ENCODE measurements around the gene EDC4. TPM values are rescaled to one million over a fixed set of nuclear protein-coding genes. Genes with fewer than 3 reads are reported as not detected.
A peak's percentile ranks its signal among the peaks of the same experiment; 100 is the strongest.

Gene EDC4
- total RNA-seq, 1 donor from 2014 or later: 51.2 TPM

DNA sequence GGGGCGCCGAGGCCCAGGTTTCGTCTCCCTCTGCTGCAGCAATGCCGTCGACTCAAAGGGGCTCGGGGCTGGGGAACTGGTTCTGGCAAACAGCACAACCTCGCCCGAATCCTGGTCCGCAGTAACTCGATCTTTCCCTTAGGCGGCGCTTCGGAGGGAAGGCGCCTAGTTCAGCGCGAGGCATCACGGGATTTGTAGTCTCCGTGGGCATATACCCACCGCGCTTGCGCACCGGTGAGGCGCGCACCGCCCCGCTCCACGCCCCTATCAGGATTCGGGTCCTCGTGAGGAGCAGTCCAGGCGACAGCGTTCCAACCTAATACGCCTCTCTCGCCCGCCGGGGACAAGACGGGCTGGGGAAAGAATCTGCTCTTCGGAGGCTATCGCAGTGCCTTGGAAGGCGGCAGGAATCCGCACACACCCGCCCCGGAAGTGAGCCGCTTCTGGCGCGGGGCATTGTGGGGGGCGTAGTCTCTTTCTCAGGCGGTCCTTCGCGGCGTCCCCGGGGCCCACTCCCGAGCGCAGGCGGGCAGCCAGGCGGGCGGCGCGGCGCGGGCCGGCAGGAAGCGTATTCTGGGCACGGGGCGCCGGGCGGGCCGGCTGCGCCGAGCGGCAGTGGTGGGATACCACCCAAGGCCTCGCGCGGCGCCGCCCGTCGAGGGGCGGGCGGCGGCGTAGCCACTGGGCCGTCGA, 30.9 kb upstream of the EDC4 start, which contains the start of gene THAP11:
Gene THAP11 (plus strand): TSS at position 505 of the 693 bp plus-strand sequence. CDS start 235 bp downstream, outside the sequence.
- peak; percentile 82 for TF ChIP-seq CTCF (IDR thresholded peaks at IDR 0.05)
- H3K27me3 ChIP-seq (ENCODE audit: low read depth): no peaks in the 10 kb centered on the region
- intact Hi-C loops (cut with DNase I): no loop called here
- H3K9me3 ChIP-seq: no peaks in the 10 kb centered on the region
- peak; percentile 95 for DNase-seq
- H3K27ac ChIP-seq: peak within 1 kb of the TSS; percentile 98
- H3K4me3 ChIP-seq: peak within 1 kb of the TSS; percentile 75
- H3K4me1 ChIP-seq: peaks cover 33% of the 10 kb centered on the region
- H3K36me3 ChIP-seq: no peaks in the 10 kb centered on the region
- peak; percentile 86 to 89 for ATAC-seq

- Histone ChIP-seq H3K9me3 (no peaks in the 10 kb centered on the region), H3K27me3 (ENCODE audit: low read depth) (no peaks in the 10 kb centered on the region), H3K4me1 (peaks cover 37% of the 10 kb centered on the region), H3K36me3 (no peaks in the 10 kb centered on the region), H3K4me3 (peak overlapping the region; percentile 75), H3K27ac (peak overlapping the region; percentile 98)
- ATAC-seq: peak; percentile 30 to 35
- intact Hi-C loops (cut with DNase I): no loop called here
- DNase-seq: peak; percentile 79
- TF ChIP-seq CTCF (IDR thresholded peaks at IDR 0.05): peak; percentile 26
Observed at GRCh38 chr16:67842509-67843342, 30.1 kb upstream of the EDC4 start.

DNA sequence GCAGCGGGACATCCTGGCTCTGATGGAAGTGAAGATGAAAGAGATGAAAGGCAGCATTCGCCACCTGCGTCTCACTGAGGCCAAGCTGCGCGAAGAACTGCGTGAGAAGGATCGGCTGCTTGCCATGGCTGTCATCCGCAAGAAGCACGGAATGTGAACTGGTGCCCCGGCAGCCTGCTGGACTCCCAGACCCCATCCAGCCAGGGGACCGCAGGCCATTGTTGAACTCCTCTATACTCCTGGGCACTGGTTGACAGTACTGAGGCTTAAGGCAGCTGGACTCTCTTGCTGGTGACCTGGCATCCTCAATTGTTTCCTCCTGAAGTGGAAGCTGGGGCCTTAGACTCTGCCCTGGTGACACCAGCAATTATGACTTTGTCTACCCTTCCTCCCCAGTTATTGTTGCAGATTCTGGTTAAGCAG, 29.5 kb upstream of the EDC4 start:
- intact Hi-C loops (cut with DNase I): no loop called here

DNA sequence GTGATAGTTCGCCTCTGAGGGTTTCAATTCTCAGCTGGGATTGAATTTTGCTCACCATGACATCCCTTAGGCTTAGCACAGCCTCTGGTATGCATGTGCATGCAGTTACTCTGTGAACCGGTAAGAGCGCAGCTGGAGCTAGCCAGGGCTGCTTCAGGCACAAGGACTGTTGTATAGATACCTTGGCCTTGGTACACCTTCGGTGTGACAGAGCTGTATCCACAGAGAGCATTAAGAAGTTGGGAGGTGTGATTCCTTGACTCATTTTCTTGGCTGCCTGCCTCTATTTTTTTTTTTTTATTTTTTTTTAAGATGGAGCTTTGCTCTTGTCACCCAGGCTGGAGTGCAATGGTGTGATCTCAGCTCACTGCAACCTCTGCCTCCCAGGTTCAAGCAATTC, 28.4 kb upstream of the EDC4 start:
- Histone ChIP-seq H3K27me3 (ENCODE audit: low read depth) (no peaks in the 10 kb centered on the region), H3K4me3 (peak overlapping the region; percentile 75), H3K4me1 (peaks cover 49% of the 10 kb centered on the region), H3K27ac (no peak overlapping the region), H3K9me3 (no peaks in the 10 kb centered on the region), H3K36me3 (no peaks in the 10 kb centered on the region)
- no peak for TF ChIP-seq CTCF (IDR thresholded peaks at IDR 0.05)
- DNase-seq: no peak
- intact Hi-C loops (cut with DNase I): no loop called here
- no peak for ATAC-seq

More for the DNA sequence above, 29.5 kb upstream of the EDC4 start:
- DNase-seq (no peak), ATAC-seq (no peak)
- Histone ChIP-seq H3K27me3 (ENCODE audit: low read depth) (no peaks in the 10 kb centered on the region), H3K4me1 (peaks cover 44% of the 10 kb centered on the region), H3K36me3 (no peaks in the 10 kb centered on the region), H3K9me3 (no peaks in the 10 kb centered on the region), H3K4me3 (peak overlapping the region; percentile 75), H3K27ac (peak overlapping the region; percentile 98)
- no peak for TF ChIP-seq CTCF (IDR thresholded peaks at IDR 0.05)

DNA sequence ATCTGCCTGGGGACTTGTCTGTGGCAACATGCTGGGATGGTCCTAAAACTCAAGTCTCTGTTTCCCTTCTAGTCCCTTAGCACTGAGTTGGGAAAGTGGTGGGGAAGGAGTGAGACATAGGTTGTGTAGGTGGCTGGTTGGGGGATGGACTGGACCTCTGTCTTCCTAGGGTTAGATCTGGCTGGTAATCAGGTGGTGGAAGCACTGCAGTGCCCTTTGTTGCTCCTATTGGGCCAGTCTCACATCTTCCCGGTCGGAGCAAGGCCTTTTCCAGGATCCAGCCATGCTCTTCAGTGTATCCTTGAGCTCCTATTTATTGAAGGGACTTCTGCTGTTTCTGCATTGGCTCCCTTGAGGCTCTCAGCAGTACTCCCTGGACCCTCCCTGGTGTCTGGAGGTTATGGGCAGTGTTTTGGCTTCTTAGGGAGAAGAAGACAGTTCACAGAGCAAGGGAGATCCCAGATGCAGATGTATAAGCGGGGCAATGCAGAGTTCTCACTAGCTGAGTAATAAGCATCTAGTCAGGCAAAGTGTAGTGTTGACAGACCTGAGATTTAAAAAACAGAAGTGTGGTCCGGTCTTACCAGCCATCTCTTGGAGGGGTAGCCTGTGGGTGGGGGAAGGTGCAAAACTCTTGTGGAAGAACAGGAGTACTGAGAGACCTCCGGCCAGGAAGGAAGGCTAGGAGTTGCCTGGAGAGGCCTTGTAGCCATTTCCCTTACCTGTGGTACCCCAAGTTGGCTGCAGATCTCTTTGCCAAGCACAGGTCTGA, 27.4 kb upstream of the EDC4 start:
- H3K9me3 ChIP-seq: no peaks in the 10 kb centered on the region
- peak overlapping the region; percentile 99 for H3K4me3 ChIP-seq
- ATAC-seq: no peak
- H3K27ac ChIP-seq: peak overlapping the region; percentile 92
- intact Hi-C loops (cut with DNase I): no loop called here
- H3K27me3 ChIP-seq (ENCODE audit: low read depth): no peaks in the 10 kb centered on the region
- no peaks in the 10 kb centered on the region for H3K36me3 ChIP-seq
- no peak for TF ChIP-seq CTCF (IDR thresholded peaks at IDR 0.05)
- H3K4me1 ChIP-seq: peaks cover 49% of the 10 kb centered on the region
- no peak for DNase-seq

All from lower lobe of right lung (tissue), 2 donors.